Ectodermal cell (in vitro differentiated cells): ENCODE data around the gene THSD7B.

ENCODE experiments used
- H3K27ac ChIP-seq: 2 replicates; pipeline ENCODE4 v1.7.0; 2013; ENCODE audit warnings: mild to moderate bottlenecking, low read depth, low read length; ENCODE audit not compliant: insufficient read depth, poor library complexity, severe bottlenecking
- H3K27me3 ChIP-seq: 2 replicates; pipeline ENCODE4 v1.7.0; 2013; ENCODE audit warnings: mild to moderate bottlenecking, low read length; ENCODE audit not compliant: insufficient read depth, control insufficient read depth, poor library complexity, severe bottlenecking
- H3K36me3 ChIP-seq: one replicate; pipeline ENCODE4 v1.7.0; 2013; ENCODE audit warnings: low read length; ENCODE audit not compliant: control insufficient read depth, insufficient read depth
- H3K4me1 ChIP-seq: one replicate; pipeline ENCODE4 v1.7.0; 2013; ENCODE audit warnings: low read length; ENCODE audit not compliant: control insufficient read depth, insufficient read depth
- H3K4me3 ChIP-seq: 2 replicates; pipeline ENCODE4 v1.7.0; 2013; ENCODE audit warnings: low read depth, low read length, control low read depth; ENCODE audit not compliant: insufficient read depth
- H3K9me3 ChIP-seq: 2 replicates; pipeline ENCODE4 v1.7.0; 2013; ENCODE audit warnings: mild to moderate bottlenecking, low read length, moderate library complexity; ENCODE audit not compliant: control insufficient read depth
- WGBS, 2 experiments: methylation state at CpG; one replicate each; pipeline ENCODE4 v1.1.7; 2013; ENCODE audit warnings: missing lambda C conversion rate in 2 of 2; 5-methylcytosine and 5-hydroxymethylcytosine counted together

THSD7B gene

DNA sequence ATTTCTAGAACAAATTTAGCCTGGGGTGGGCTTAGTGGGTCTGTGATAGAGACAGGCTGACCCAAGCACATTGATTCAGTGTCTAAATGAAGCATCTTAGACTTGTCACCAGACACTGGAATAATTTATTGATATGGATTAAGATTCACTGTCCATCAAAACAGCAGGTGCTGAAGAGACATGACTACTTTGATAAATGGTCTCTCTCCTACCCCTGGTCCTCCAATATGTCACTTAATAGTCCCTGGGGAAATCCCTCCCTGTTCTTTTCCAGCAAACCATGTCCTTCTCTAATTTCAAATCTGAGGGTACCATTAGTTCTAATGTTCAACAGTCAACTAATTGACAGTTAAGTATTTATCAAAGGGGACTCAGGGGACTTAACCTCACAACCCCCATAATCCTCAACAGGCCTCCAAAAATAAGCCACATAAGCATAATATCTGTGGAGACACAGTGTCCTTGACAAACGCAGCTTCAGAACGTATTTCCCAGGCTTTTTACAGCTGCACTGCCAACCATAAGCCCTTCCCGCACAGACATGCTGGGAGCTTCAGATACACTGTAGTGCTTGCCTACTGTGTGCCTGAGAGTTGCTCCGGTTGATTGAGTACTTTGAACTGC lies 391.0 kb downstream of the THSD7B start:
- Histone ChIP-seq H3K9me3 (no peaks in the 10 kb centered on the region), H3K27me3 (no peaks in the 10 kb centered on the region), H3K36me3 (no peaks in the 10 kb centered on the region), H3K27ac (no peak overlapping the region), H3K4me1 (no peaks in the 10 kb centered on the region), H3K4me3 (no peak overlapping the region)
- 94 to 95% methylated on average over 4 of the region's 4 CpGs for WGBS, 2 experiments

DNA sequence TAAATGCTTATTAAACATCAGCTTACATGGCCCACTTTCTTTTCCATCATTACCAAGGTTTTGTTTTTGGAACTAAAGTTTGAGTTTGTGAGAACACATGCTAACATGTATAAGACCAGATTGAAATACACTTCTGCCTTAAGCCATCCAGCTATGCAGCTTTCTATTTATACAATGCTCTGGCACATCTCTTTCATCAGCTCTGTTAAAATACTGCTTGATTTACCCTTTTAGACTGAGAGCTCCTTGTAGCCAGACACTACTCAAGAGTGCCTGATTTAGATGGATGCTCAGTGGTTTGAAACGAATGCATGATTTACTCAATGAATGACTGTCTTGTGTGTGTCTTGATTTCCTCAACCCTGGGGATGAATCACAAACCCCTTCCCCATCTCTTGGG lies 392.5 kb downstream of the THSD7B start:
- no peaks in the 10 kb centered on the region for H3K36me3 ChIP-seq
- H3K27me3 ChIP-seq: no peaks in the 10 kb centered on the region
- no peaks in the 10 kb centered on the region for H3K4me1 ChIP-seq
- no peak overlapping the region for H3K4me3 ChIP-seq
- H3K27ac ChIP-seq: no peak overlapping the region
- WGBS, 2 experiments: 100% methylated on average over 1 of the region's 1 CpG
- no peaks in the 10 kb centered on the region for H3K9me3 ChIP-seq

DNA sequence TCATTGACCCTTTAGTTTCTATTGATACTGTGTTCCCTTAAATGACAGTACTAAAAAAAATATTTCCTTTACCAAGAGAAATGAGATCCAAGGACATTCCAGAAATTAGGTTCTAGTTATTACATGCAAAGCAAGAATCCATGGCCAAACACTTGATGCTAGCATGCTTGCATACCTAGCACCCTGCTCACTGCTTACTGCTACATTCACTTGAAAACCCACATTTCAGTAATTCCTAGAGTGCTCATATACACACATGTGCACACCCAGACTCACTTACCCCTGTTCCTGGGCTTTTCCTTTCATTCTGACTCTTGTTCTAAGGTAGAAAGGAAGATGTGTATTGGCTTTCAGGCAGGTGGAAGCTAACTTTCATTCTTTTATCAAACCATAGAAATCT lies 395.9 kb downstream of the THSD7B start:
- Histone ChIP-seq H3K27ac (no peak overlapping the region), H3K9me3 (no peaks in the 10 kb centered on the region), H3K4me3 (no peak overlapping the region), H3K4me1 (no peaks in the 10 kb centered on the region), H3K36me3 (no peaks in the 10 kb centered on the region), H3K27me3 (no peaks in the 10 kb centered on the region)

DNA sequence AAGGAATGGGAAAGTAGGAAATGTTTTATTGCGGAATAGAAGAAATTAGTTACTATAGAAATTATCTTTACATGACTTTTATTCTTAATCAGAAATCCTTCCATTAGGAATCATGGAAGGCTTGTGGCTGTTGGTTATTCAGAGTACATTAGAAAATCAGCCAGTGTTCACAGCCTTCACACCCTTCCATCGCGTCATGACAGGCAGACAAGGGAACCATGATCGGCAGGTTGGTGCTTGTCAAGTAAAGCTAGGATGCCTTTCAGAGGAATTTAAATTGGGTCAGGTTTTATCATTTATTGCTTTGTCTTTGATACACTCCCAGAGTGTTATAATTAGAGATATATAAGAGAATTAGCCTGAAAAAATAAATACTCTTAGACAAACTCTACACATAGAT lies 400.6 kb downstream of the THSD7B start:
- no peaks in the 10 kb centered on the region for H3K36me3 ChIP-seq
- H3K27me3 ChIP-seq: no peaks in the 10 kb centered on the region
- no peaks in the 10 kb centered on the region for H3K9me3 ChIP-seq
- no peaks in the 10 kb centered on the region for H3K4me1 ChIP-seq
- H3K4me3 ChIP-seq: no peak overlapping the region
- no peak overlapping the region for H3K27ac ChIP-seq
- 86 to 100% methylated on average over 2 to 3 of the region's 4 CpGs for WGBS, 2 experiments

DNA sequence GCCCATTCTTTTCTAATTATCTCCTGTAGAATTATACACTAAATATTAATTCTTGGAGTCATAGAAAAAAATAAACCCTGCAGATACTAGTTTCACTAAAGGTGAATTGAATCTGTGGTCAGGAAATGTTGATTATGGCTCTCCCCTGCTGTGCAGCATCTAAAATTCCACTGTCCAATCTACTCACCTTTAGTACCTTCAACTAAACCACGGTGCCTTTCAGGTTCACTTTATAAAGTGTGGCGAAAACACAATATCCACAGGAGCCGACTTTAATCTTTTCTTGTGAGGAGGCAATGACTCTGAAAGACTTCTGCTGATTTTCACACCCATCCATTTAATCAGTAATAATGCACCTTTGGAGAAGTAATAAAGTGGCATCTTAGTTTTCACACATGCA lies 402.3 kb downstream of the THSD7B start:
- Histone ChIP-seq H3K4me1 (no peaks in the 10 kb centered on the region), H3K9me3 (no peaks in the 10 kb centered on the region), H3K27ac (no peak overlapping the region), H3K36me3 (no peaks in the 10 kb centered on the region), H3K27me3 (no peaks in the 10 kb centered on the region), H3K4me3 (no peak overlapping the region)
- 78 to 82% methylated on average over 3 of the region's 3 CpGs for WGBS, 2 experiments

DNA sequence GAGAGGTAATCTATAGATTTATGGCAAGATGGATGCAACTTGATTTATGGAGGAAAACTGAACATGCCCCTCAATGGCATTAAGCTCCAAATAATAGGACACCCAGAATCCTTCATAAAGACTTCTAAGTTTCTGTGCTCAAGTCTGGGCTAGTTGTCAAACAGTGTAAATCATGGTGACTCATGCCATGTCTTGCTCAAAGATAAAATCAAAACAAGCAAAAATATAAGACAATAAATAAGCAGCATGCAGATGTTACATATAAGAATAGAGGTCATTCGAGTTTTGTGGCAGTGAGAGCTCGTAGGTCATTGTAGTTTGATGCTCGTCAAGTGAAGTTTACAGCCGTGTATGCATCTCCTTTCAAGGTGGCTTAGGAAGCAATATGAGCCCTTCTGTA lies 403.2 kb downstream of the THSD7B start:
- H3K27me3 ChIP-seq: no peaks in the 10 kb centered on the region
- no peaks in the 10 kb centered on the region for H3K4me1 ChIP-seq
- no peak overlapping the region for H3K27ac ChIP-seq
- H3K36me3 ChIP-seq: no peaks in the 10 kb centered on the region
- no peak overlapping the region for H3K4me3 ChIP-seq
- WGBS, 2 experiments: 91 to 92% methylated on average over 4 of the region's 4 CpGs
- H3K9me3 ChIP-seq: no peaks in the 10 kb centered on the region

DNA sequence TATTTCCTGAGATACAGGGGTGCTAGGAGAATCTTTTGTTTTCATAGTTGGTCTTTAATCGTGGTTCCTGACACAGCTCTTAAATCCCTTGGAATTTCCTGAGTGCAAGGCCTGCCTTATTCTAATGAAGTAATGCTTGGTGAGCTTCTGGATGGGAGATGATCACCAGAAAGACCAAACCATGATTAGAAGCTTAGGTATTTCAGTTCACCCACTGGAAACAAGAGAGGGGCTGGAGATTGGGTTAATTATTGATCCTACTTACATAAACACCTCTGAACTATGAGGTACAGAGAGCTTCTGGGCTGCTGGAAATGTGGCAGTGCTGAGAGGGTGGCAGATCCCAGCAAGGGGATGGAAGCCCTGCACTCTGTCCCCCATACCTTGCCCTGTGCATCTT lies 406.8 kb downstream of the THSD7B start:
- Histone ChIP-seq H3K4me1 (no peaks in the 10 kb centered on the region), H3K9me3 (no peaks in the 10 kb centered on the region), H3K4me3 (no peak overlapping the region), H3K27ac (no peak overlapping the region), H3K36me3 (no peaks in the 10 kb centered on the region), H3K27me3 (no peaks in the 10 kb centered on the region)
- WGBS, 2 experiments: 83 to 94% methylated on average over 1 of the region's 1 CpG

DNA sequence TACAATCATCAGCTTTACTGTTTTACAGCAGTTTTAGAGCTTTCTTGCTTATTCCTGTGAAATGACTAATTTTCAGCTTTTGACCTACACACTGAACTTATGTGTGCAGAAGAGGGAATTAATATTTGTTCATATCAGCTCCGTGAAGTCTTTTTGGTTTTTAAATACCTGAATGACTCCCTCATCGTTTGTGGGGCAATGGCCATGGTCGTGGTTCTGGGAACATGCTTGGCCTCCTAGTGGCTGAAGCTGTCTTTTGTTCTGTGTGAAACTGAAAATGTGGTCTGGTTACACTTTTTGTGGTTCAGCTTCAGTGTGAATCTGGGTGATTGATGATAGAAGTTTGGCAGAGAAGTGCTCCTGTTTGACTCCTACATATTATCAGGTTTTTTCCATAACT lies 408.1 kb downstream of the THSD7B start:
- Histone ChIP-seq H3K4me1 (no peaks in the 10 kb centered on the region), H3K36me3 (no peaks in the 10 kb centered on the region), H3K9me3 (no peaks in the 10 kb centered on the region), H3K27ac (no peak overlapping the region), H3K27me3 (no peaks in the 10 kb centered on the region), H3K4me3 (no peak overlapping the region)
- 68 to 71% methylated on average over 3 of the region's 3 CpGs for WGBS, 2 experiments

DNA sequence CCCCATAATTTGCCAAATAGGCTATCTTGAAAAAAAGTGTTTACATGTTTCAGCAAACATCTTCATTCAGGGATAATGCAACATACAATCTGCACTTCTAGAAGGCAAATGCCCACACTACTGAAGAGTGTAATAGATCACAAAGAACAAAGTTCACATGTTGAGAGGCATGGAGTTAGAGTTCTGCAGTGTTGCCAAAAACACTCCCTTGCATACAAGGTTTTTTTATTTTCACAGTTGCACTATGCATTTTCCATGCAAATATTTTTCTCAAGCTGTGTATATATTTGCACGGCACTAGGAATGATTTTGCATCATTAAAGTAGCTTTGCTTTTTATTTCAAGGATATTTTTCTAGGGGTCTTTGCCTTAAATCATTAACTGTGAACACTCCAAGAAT lies 409.9 kb downstream of the THSD7B start:
- Histone ChIP-seq H3K36me3 (no peaks in the 10 kb centered on the region), H3K27me3 (no peaks in the 10 kb centered on the region), H3K4me1 (no peaks in the 10 kb centered on the region), H3K9me3 (no peaks in the 10 kb centered on the region), H3K27ac (no peak overlapping the region), H3K4me3 (no peak overlapping the region)
- 94 to 100% methylated on average over 1 of the region's 1 CpG for WGBS, 2 experiments

DNA sequence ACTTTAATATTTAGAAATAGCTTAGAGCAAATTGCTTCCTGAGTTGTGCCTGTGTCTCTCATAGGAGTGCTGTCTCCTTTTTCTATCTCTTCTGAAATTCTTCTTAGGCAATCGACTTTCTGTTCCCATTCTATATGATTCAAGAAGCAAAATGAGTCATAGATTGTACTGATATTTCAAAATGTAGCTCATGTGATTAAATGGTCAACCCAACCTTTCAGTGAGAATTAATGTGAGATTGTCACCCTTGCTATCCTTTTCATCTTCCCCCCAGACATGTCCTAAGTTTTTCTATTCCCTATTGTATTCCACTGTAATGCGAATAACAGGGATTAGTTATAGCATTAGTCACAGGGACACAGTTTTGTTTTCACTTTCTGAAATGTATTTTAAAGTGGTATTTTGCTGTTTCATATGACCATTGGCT lies 413.6 kb downstream of the THSD7B start:
- no peaks in the 10 kb centered on the region for H3K9me3 ChIP-seq
- no peaks in the 10 kb centered on the region for H3K36me3 ChIP-seq
- no peak overlapping the region for H3K4me3 ChIP-seq
- H3K27ac ChIP-seq: no peak overlapping the region
- H3K4me1 ChIP-seq: no peaks in the 10 kb centered on the region
- H3K27me3 ChIP-seq: no peaks in the 10 kb centered on the region
- 88% methylated on average over 2 of the region's 2 CpGs; no CpG with 5 or more reads in 1 of the 2 experiments for WGBS, 2 experiments

DNA sequence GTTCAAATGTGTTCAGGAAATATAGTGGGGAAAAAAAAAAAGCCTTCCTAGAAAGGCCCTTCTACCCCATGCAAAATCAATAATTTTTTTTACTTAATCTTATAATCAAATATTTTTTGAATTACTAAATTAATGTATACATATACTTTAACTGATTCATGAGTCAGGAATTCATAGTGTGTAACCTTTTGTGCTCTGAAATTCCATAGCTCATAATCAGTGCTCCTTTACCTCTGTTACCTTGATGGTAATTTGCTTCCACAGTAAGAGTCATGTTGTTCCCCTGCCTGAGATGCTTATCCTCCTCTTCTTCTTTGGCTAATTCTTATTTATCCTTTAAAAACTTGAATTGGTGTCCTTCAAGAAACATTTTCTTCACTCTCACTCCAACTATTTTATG lies 414.2 kb downstream of the THSD7B start:
- H3K27me3 ChIP-seq: no peaks in the 10 kb centered on the region
- H3K27ac ChIP-seq: no peak overlapping the region
- H3K9me3 ChIP-seq: no peaks in the 10 kb centered on the region
- no peaks in the 10 kb centered on the region for H3K36me3 ChIP-seq
- no peaks in the 10 kb centered on the region for H3K4me1 ChIP-seq
- no peak overlapping the region for H3K4me3 ChIP-seq
